ENCODE measurements around the gene SPATA25.
"Not testable (repeated sequence)": the region's sequence is repeated elsewhere in the genome, so short reads cannot be mapped to it uniquely, and the experiment has no call there.

The SPATA25 gene

GRCh38 chr20:45892828-45893500 lies 5.5 kb upstream of the SPATA25 start:
- no peak for DNase-seq

GRCh38 chr20:45892049-45892825 lies 4.8 kb upstream of the SPATA25 start:
- DNase-seq: no peak

- peak; percentile 77 for DNase-seq
Measured at GRCh38 chr20:45890985-45891983, 3.9 kb upstream of the SPATA25 start, which contains the start of the genes CTSA and NEURL2. TSS of gene CTSA (plus strand) at chr20:45891335. CDS start at chr20:45891569, 234 bp downstream. TSS of gene NEURL2 (minus strand) at chr20:45891208. CDS start at chr20:45890991, 217 bp downstream.

GRCh38 chr20:45890077-45890984 lies 2.9 kb upstream of the SPATA25 start:
- DNase-seq: peak; percentile 80

- DNase-seq: no peak
Measured at GRCh38 chr20:45888681-45889080, 1.3 kb upstream of the SPATA25 start.

- no peak for DNase-seq
Measured at GRCh38 chr20:45886590-45887345, 654 bp downstream of the SPATA25 start.

GRCh38 chr20:45883100-45883469 lies 4.3 kb downstream of the SPATA25 start:
- no peak for DNase-seq

GRCh38 chr20:45882469-45883099 lies 4.8 kb downstream of the SPATA25 start:
- DNase-seq: no peak

GRCh38 chr20:45880988-45881788 lies 6.2 kb downstream of the SPATA25 start, which contains the start of gene ZSWIM1:
TSS of gene ZSWIM1 (plus strand) at chr20:45881227. CDS start at chr20:45882593, 1,366 bp downstream.
- DNase-seq: peak; percentile 98

GRCh38 chr20:45878076-45878761 lies 9.2 kb downstream of the SPATA25 start:
- no peak for DNase-seq

GRCh38 chr20:45874576-45874975 lies 12.8 kb downstream of the SPATA25 start:
- DNase-seq: no peak

GRCh38 chr20:45874104-45874481 lies 13.3 kb downstream of the SPATA25 start:
- DNase-seq: not testable (repeated sequence)

- DNase-seq: no peak
Measured at GRCh38 chr20:45873409-45874103, 13.9 kb downstream of the SPATA25 start.

GRCh38 chr20:45872626-45873025 lies 14.8 kb downstream of the SPATA25 start:
- DNase-seq: no peak

- no peak for DNase-seq
Measured at GRCh38 chr20:45867819-45868176, 19.6 kb downstream of the SPATA25 start.

- no peak for DNase-seq
Measured at GRCh38 chr20:45867136-45867818, 20.1 kb downstream of the SPATA25 start.

- no peak for DNase-seq
Measured at GRCh38 chr20:45866454-45866853, 21.0 kb downstream of the SPATA25 start.
